Breast epithelium (tissue), 4 donors: ENCODE measurements around the gene FUT8. TPM values are rescaled to one million over a fixed set of nuclear protein-coding genes. Genes with fewer than 3 reads are reported as not detected.

ENCODE experiments used
- DNase-seq, 2 donors: peaks; one replicate each; pipeline ENCODE4 v3.0.0-alpha.2; 2019; ENCODE audit warnings: low spot score in 2 of 2
- H3K27ac ChIP-seq, 2 donors: fragments of 200-600 bp; sonication (generic) in 1 of 2; one replicate each; pipeline ENCODE4 v1.5.1; 2016 to 2019; ENCODE audit warnings: mild to moderate bottlenecking in 1 of 2
- H3K27me3 ChIP-seq, 2 donors: fragments of 200-600 bp; sonication (generic) in 1 of 2; one replicate each; pipeline versions ENCODE4 v1.5.1 to v1.6.0; 2017 to 2019; ENCODE audit warnings: control low read depth in 1 of 2, mild to moderate bottlenecking in 1 of 2
- H3K36me3 ChIP-seq: fragments of 200-600 bp; one replicate; pipeline ENCODE4 v1.5.1; 2019
- H3K4me1 ChIP-seq, 2 donors: fragments of 200-600 bp; sonication (generic); one replicate each; pipeline ENCODE4 v1.5.1; 2016 to 2019; ENCODE audit warnings: control low read depth in 1 of 2
- H3K4me3 ChIP-seq, 3 donors: fragments of 200-600 bp; sonication (generic); 1 replicate in 2 of 3; 2 replicates in 1 of 3; pipeline ENCODE4 v1.5.1; 2016 to 2019; ENCODE audit warnings: mild to moderate bottlenecking in 3 of 3, moderate library complexity in 2 of 3
- H3K9me3 ChIP-seq, 2 donors: fragments of 200-600 bp; sonication (generic) in 1 of 2; one replicate each; pipeline ENCODE4 v1.5.1; 2016 to 2019; ENCODE audit warnings: control low read depth in 1 of 2
- POLR2A ChIP-seq: fragments of 450-650 bp; IDR thresholded peaks from one replicate; pipeline ENCODE4 v1.6.1; 2016; ENCODE audit warnings: antibody characterized with exemption, mild to moderate bottlenecking, moderate library complexity
- POLR2AphosphoS5 ChIP-seq, 3 donors: sonication (generic); formaldehyde crosslinking; IDR thresholded peaks; one replicate each; pipeline ENCODE4 v1.6.1; 2017; ENCODE audit warnings: antibody characterized with exemption in 3 of 3
- intact Hi-C: fragments of 100-400 bp; cut with DNase I; formaldehyde crosslinking; loops from one replicate; pipeline ENCODE4 v1.15.1; 2023; ENCODE audit warnings: low total_unique reads
- total RNA-seq, 3 donors: library from RNA; depleted of rRNA; stranded (reverse); fragments of >200 nt; gene quantifications; one replicate each; pipeline ENCODE4 v1.1.0, GENCODE V29; 2016
- TF ChIP-seq, protein P1 (sequence below), 3 donors: fragments of 450-650 bp; IDR thresholded peaks; one replicate each; pipeline ENCODE4 v1.5.1; 2016 to 2017; ENCODE audit warnings: antibody characterized with exemption in 3 of 3, mild to moderate bottlenecking in 3 of 3, moderate library complexity in 3 of 3

Gene FUT8
- total RNA-seq, 3 donors from 2014 or later = 36.3 to 69.1 (median 47.2) TPM

DNA sequence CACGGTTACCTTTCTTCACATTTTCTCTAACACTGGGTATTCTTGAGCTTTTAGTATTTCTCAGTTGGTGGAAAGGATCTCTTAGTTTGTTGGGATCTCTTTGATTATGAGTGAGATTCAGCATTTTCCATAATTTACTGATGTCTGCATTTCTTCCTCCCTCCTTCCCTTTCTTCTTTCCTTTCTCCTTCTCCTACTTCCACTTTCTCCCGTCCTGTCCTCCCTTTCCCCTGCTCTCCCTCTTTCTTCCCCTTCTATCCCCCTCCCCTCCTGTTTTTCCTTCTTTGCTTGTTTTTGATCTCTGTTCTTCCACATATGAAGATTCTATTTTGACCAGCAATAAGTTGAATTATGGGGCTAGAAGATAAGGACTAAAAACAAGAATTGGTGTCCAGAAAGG lies 66.9 kb downstream of the FUT8 start:
- no peak overlapping the region for H3K4me3 ChIP-seq
- DNase-seq = no peak
- H3K27me3 ChIP-seq = no peaks in the 10 kb centered on the region
- no peaks in the 10 kb centered on the region for H3K36me3 ChIP-seq
- no peak overlapping the region for H3K27ac ChIP-seq
- no peaks in the 10 kb centered on the region for H3K9me3 ChIP-seq
- TF ChIP-seq, protein P1, sequence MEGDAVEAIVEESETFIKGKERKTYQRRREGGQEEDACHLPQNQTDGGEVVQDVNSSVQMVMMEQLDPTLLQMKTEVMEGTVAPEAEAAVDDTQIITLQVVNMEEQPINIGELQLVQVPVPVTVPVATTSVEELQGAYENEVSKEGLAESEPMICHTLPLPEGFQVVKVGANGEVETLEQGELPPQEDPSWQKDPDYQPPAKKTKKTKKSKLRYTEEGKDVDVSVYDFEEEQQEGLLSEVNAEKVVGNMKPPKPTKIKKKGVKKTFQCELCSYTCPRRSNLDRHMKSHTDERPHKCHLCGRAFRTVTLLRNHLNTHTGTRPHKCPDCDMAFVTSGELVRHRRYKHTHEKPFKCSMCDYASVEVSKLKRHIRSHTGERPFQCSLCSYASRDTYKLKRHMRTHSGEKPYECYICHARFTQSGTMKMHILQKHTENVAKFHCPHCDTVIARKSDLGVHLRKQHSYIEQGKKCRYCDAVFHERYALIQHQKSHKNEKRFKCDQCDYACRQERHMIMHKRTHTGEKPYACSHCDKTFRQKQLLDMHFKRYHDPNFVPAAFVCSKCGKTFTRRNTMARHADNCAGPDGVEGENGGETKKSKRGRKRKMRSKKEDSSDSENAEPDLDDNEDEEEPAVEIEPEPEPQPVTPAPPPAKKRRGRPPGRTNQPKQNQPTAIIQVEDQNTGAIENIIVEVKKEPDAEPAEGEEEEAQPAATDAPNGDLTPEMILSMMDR (IDR thresholded peaks at IDR 0.05) = no peak
- TF ChIP-seq POLR2A (no peak), POLR2AphosphoS5 (IDR thresholded peaks at IDR 0.05) (no peak)
- intact Hi-C loops = no loop called here
- peaks cover 0 to 4% of the 10 kb centered on the region in 2 donors for H3K4me1 ChIP-seq

DNA sequence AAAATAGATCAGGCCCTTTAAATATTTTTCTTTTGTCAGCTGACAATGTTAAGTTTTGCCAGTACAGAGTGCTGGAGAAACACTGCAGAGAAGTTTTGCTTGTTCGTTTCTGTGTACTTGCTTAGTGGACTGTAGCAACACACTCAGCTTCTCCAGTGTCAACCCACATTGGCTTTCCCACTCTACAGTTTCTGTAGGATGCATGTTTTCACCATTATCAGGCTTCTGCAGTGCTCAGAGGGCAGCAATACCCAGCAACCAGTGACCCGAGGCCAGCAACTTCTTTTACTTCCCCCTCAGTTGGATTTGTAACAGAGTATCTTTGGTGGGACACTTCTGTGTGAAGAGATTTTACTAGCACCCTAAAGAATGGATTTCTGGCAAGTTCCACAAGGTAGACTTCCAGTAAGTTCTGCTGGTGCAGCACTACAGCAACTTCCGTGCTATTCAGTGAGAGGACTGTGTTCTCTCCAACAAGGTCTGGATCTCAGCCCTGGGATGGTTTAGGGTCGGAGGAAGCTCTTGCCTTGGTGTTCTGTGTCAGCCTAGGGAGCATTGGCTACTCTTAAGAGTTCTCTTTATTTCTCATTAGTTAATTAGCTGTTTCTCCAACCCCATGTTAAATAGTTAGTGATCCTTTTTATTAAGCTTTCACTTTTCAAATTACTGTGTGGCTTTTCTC lies 70.4 kb downstream of the FUT8 start:
- H3K27ac ChIP-seq = no peak overlapping the region
- no peak for DNase-seq
- intact Hi-C loops = no loop called here
- no peaks in the 10 kb centered on the region for H3K36me3 ChIP-seq
- no peak for TF ChIP-seq POLR2AphosphoS5 (IDR thresholded peaks at IDR 0.05)
- TF ChIP-seq POLR2A = no peak
- TF ChIP-seq, protein P1 (IDR thresholded peaks at IDR 0.05) = no peak
- no peaks in the 10 kb centered on the region for H3K27me3 ChIP-seq
- H3K9me3 ChIP-seq = no peaks in the 10 kb centered on the region
- peak overlapping the region in 1 of 3 donors; percentile 10 for H3K4me3 ChIP-seq
- peaks cover 0 to 4% of the 10 kb centered on the region in 2 donors for H3K4me1 ChIP-seq

DNA sequence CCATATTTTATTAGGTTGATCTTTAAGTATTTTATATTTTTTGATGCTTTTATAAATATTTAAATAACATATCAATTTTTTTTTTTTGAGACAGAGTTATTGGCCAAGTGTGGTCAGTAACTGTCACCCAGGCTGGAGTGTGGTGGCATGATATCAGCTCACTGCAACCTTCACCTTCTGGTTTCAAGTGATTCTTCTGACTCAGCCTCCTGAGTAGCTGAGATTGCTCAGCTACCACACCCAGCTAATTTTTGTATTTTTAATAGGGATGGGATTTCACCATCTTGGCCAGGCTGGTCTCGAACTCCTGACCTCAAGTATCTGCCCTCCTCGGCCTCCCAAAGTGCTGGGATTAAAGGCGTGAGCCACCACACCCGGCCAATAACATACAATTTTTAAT lies 71.1 kb downstream of the FUT8 start:
- Histone ChIP-seq H3K4me1 (peaks cover 0 to 4% of the 10 kb centered on the region in 2 donors), H3K27me3 (no peaks in the 10 kb centered on the region), H3K36me3 (no peaks in the 10 kb centered on the region), H3K27ac (no peak overlapping the region), H3K4me3 (no peak overlapping the region), H3K9me3 (no peaks in the 10 kb centered on the region)
- DNase-seq = no peak
- intact Hi-C loops = no loop called here
- TF ChIP-seq POLR2A (no peak), POLR2AphosphoS5 (IDR thresholded peaks at IDR 0.05) (no peak)
- TF ChIP-seq, protein P1 (IDR thresholded peaks at IDR 0.05) = no peak

DNA sequence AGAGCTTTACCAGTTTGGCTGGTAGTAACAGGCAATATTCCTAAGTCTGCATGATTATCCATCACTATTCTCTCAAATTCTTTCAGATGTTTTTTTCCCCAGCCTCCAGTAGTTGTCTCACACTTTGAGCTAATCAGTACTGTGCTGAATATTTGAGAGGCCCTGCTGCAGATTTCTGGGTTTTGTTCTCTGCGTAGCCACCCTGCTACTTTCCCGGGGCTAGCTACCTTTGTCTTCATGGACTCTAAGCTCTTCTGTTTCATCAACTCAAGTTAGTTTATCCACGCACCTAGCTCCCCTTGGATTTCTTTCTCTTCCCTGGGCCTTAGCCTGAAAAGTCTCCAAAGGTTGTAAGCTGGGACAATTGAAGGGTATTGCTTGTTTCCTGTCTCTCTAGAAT lies 73.0 kb downstream of the FUT8 start:
- no peak for DNase-seq

DNA sequence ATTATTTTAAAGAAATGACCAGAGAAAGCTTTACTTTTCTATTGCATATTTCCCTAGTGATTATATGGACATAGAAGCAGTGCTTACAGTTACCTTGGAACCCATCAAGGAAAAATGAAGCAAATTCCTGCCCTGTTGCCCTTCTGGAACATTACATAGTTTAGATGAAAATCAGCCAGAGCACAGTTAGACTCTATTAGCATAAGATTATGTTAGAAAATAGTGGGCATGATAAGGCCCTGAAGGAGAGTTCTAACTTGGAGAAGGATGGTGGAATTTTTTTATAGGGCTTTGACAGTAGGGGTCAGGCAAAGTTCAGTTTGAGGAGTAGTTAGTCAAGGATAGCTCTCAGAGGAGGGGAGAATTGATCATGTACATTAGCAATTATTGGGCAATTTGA lies 74.3 kb downstream of the FUT8 start:
- H3K27ac ChIP-seq = no peak overlapping the region
- peaks cover 0 to 4% of the 10 kb centered on the region in 2 donors for H3K4me1 ChIP-seq
- intact Hi-C loops = no loop called here
- H3K36me3 ChIP-seq = no peaks in the 10 kb centered on the region
- no peaks in the 10 kb centered on the region for H3K9me3 ChIP-seq
- no peak for TF ChIP-seq POLR2AphosphoS5 (IDR thresholded peaks at IDR 0.05)
- H3K4me3 ChIP-seq = no peak overlapping the region
- H3K27me3 ChIP-seq = no peaks in the 10 kb centered on the region
- no peak for DNase-seq

More for the DNA sequence above, 73.0 kb downstream of the FUT8 start:
- H3K4me1 ChIP-seq = peaks cover 0 to 4% of the 10 kb centered on the region in 2 donors
- H3K4me3 ChIP-seq = no peak overlapping the region
- no peaks in the 10 kb centered on the region for H3K27me3 ChIP-seq
- intact Hi-C loops = no loop called here
- TF ChIP-seq POLR2AphosphoS5 (IDR thresholded peaks at IDR 0.05) (no peak), POLR2A (no peak)
- TF ChIP-seq, protein P1 (IDR thresholded peaks at IDR 0.05) = no peak
- no peaks in the 10 kb centered on the region for H3K9me3 ChIP-seq
- H3K36me3 ChIP-seq = no peaks in the 10 kb centered on the region
- H3K27ac ChIP-seq = no peak overlapping the region
